ENCODE measurements around the gene ZGPAT.

DNA sequence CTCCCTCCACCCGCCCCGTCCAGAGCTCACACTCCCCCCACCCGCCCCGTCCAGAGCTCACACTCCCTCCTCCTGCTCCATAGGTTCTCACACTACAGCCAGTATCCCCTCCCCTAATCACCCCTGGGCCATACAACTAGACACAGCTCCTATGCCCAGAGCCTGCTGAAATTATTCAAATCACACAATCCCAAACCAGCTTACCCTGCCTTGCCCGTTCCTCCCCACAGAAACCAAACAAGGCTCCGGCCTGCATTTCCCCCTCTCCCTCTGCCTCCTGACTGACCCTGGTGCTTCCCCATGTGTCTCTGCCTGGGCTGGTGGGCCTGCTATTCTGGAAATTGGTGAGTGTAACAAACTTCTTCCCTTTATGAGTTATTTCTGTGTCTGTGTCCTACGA, 50.3 kb downstream of the ZGPAT start:
- TF ChIP-seq EZH2phosphoT487 (IDR thresholded peaks at IDR 0.05; ENCODE audit: low read depth) = no peak
- TF ChIP-seq, protein P1, sequence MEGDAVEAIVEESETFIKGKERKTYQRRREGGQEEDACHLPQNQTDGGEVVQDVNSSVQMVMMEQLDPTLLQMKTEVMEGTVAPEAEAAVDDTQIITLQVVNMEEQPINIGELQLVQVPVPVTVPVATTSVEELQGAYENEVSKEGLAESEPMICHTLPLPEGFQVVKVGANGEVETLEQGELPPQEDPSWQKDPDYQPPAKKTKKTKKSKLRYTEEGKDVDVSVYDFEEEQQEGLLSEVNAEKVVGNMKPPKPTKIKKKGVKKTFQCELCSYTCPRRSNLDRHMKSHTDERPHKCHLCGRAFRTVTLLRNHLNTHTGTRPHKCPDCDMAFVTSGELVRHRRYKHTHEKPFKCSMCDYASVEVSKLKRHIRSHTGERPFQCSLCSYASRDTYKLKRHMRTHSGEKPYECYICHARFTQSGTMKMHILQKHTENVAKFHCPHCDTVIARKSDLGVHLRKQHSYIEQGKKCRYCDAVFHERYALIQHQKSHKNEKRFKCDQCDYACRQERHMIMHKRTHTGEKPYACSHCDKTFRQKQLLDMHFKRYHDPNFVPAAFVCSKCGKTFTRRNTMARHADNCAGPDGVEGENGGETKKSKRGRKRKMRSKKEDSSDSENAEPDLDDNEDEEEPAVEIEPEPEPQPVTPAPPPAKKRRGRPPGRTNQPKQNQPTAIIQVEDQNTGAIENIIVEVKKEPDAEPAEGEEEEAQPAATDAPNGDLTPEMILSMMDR (IDR thresholded peaks at IDR 0.05; ENCODE audit: low read depth, low read length) = no peak
